HG02852 (cell line): ENCODE results near the gene ANKRD12.

Experiments
- ATAC-seq: cut with Tn5 transposase; IDR thresholded peaks from one replicate; pipeline ENCODE4 v1.9.1; 2021; ENCODE audit warnings: mild to moderate bottlenecking, moderate library complexity; ENCODE audit not compliant: unreplicated experiment

The ANKRD12 gene

DNA sequence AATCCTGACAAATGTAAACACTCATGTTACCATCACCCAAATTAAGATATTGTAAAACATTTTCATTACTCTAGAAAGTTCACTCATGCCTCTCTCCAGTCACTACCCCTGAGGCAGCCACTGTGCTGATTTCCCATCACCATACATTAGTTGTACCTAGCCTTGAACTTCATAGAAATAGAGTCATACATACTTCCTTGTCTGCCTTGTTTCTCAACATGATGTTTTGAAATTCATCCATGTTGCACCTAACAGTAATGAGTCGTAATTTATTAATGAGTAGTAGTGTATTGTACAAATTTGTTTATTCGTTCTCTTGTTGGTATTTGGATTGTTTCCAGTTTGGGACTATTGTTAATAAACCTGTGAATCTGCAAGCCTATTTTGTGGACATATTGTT is 149.0 kb downstream of the ANKRD12 start:
- no peak for ATAC-seq

- no peak for ATAC-seq
Observed at GRCh38 chr18:9287036-9287435, 150.5 kb downstream of the ANKRD12 start.

DNA sequence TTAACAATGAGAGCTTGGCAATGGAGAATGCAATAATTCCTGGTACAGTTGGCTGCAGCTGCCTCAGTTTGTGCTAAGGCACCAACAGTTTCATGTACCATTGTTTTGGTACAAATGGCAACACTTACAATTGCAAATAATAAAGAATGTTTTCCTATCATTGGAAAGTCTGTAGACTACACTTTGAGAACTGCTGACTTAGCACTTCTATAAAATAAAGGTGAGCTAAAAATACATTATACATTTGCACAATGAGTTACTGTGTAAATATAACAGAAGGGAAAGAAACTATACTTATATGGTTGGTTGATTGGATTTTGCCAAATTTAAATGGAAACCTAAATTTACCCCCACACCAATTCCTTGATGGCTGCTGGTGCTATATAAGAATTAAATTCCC is 153.1 kb downstream of the ANKRD12 start:
- no peak for ATAC-seq

GRCh38 chr18:9290156-9290555 is 153.6 kb downstream of the ANKRD12 start:
- ATAC-seq, result no peak

GRCh38 chr18:9292047-9292446 is 155.5 kb downstream of the ANKRD12 start:
- no peak for ATAC-seq

DNA sequence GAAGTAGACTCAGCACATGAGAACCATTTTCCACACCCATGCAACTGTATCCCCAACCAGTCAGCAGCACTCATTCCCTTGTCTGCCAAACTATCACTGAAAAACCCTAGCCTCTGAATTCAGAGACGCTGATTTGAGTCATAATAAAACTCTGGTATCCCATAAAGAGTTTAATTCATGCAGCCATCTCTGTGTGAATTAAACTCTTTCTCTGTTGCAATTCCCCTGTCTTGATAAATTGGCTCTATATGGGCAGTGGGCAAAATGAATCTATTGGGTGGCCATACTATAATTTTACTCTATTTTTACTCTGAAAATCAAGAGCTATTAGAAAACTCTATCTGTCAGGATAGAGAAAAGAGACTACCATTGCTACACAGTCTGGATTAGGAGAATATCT is 157.4 kb downstream of the ANKRD12 start:
- ATAC-seq, result no peak

DNA sequence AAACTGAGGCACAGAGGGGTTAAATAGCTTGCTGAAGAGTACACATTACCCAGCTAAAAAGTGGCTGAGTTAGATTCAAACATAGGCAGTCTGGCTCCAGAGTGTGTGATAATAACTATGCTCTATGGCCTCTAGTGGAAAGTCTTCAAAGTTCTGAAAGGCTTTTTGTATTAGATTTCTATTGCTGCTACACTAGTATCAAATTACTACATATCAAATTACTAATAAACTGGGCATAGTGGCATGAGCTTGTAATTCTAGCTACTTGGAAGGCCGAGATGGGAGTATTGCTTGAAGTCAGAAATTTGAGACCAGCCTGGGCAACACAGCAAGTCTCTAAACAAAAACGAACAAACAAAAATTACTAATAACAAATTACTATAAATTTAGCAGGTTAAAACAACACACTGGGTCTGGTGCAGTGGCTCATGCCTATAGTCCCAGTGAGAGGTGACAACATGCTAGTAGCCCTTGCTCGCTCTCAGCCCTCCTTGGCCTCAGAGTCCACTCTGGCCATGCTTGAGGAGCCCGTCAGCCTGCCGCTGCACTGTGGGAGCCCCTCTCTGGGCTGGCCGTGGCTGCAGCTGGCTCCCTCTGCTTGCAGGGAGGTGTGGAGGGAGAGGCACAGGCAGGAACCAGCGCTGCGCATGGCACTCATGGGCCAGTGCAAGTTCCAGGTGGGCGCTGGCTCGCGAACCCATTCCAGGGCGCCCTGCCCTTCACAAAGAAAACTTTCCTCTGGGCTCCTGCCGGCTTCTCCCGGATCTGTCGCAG is 159.8 kb downstream of the ANKRD12 start:
- ATAC-seq, result no peak

DNA sequence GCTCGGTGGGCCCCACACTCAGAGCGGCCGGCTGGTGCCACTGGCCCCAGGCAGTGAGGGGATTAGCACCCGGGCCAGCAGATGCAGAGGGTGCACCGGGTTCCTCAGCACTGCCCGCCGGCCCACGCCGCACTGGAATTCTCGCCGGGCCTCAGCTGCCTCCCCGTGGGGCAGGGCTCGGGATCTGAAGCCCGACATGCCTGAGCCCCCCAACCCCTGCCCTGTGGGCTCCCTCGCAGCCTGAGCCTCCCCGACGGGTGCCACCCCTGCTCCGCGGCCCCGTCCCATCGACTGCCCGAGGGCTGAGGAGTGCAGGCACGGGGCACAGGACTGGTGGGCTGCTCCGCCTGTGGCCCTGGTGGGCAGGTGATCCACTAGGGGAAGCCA is 160.4 kb downstream of the ANKRD12 start:
- ATAC-seq, result no peak

GRCh38 chr18:9304388-9305070 is 167.9 kb downstream of the ANKRD12 start:
- no peak for ATAC-seq

- no peak for ATAC-seq
Observed at GRCh38 chr18:9319333-9319732, 182.8 kb downstream of the ANKRD12 start.

- no peak for ATAC-seq
Observed at GRCh38 chr18:9321017-9321452, 184.5 kb downstream of the ANKRD12 start.

DNA sequence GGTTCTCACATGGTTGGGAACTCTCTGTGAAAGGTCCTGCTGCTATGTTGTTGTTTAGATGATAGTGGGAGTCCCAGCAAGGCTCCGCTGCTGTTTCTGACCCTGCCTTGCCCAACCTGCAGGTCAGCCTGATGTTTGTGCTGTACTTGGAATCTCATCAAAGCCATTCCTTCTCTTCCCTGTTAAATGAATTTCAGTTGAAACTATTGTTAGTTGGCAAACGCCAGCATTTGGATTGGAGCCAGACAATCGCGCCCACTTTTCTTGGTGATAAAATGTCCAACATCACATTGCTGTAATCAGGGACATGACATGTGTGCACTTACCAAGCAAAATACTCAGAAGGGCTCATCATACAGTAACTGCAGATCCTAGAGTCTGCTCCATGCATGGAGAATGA is 185.2 kb downstream of the ANKRD12 start:
- no peak for ATAC-seq

DNA sequence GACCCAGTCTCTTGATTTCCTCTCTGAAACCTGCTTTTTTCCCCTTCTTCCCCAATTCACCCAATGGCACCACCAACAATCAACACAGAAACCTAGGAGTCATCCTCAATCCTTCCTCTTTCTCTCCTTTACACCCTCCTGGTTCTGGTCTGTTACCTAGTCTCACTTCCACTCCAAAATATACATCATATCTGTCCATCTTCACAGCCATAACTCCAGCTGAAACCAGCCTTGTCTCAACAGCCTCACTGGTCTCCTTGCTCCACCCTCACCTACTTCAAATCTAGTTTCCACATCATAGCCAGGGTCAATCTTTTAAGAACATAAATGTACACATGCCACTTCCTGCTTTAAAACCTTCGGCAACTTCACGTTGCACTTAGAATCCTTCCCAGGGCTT is 186.2 kb downstream of the ANKRD12 start:
- no peak for ATAC-seq

- ATAC-seq, result no peak
Observed at GRCh38 chr18:9323750-9324445, 187.3 kb downstream of the ANKRD12 start.

DNA sequence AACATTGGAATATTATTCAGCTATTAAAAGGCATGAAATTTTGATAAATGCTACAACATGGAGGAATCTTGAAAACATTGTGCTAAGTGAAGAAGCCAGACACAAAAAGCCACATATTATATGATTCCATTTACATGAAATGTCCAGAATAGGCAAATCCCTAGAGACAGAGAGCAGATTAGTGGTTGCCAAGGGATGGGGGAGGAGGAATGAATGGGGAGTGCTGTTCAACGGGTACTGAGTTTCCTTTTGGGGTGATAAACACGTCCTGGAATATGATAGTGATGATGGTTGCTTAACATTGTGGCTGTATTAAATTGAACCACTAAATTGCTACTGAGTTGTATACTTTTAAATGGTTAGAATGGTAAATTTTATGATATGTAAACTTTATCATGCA is 189.1 kb downstream of the ANKRD12 start:
- ATAC-seq, result no peak

DNA sequence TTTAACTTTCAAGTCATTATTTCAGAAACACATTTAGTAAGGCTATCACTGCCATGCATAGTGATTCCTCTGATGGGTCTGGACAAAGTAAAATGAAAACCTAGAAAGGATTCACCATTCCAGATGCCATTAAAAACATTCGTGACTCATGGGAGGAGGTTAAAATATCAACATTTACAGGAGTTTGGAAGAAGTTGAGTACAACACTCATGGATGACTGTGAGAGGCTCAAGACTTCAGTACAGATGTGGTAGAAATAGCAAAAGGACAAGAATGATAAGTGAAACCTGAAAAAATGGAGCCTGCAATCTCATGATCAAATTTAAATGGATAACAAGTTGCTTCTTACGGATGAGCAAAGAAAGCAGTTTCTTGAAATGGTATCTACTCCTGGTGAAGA is 192.2 kb downstream of the ANKRD12 start:
- ATAC-seq, result no peak

GRCh38 chr18:9329471-9329870 is 192.9 kb downstream of the ANKRD12 start:
- no peak for ATAC-seq

DNA sequence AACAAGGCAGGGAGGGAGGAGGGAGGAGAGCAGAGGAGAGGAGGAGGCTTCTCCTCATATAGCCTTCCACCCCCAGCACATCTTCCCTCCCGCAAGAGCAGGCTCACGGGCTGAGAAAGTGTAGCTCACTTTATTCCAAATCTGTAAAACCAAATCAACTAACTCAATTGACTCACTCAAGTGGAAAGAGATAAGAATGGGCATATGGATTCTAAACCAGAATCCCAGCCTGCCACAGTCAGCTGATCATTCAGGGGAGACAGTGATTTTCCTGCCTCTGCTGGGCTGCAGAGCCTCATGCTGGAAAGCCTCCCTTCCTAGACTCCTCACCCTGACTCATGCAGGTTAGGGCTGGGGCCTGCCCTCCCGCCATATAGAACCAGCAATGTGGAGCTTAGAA is 193.8 kb downstream of the ANKRD12 start:
- no peak for ATAC-seq

DNA sequence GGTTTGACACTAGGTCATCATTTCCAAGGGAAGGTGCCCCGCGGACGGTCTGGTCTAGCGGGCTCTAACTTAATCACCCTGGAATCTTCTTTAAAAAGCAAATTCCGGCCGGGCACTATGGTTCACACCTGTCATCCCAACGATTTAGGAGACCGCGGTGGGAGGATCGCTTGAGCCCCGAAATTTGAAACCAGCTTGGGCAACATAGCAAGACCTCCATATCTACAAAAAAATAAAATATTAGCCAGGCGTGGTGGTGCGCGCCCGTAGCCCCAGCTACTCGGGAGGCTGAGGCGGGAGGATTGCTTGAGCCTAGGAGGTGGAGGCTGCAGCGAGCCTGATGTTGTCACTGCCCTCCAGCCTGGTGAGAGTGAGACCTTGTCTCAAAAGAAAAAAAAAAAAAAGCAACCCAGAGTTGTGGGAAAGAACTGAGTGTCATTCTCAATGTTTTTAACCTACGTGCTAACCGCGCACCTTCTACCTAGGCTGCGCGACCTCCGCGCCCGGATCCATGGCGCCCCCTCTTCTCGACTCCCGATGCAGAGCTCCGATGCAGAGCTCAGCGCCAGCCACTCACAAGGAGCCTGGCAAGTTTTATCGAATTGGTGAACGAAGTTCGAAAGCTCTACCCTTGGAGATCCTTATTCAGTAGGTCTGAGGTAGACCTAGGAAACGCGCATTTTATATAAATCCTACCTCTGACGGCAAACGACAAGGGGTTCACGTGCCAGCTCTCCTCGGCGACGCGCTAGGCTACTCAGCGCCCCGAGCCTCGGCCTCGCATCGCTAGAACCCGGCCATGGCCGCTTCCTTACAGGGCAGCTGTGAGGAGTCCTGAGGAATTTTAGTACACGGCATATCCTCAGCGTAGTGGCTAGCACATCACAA is 197.1 kb downstream of the ANKRD12 start:
- peak; percentile 35 for ATAC-seq

DNA sequence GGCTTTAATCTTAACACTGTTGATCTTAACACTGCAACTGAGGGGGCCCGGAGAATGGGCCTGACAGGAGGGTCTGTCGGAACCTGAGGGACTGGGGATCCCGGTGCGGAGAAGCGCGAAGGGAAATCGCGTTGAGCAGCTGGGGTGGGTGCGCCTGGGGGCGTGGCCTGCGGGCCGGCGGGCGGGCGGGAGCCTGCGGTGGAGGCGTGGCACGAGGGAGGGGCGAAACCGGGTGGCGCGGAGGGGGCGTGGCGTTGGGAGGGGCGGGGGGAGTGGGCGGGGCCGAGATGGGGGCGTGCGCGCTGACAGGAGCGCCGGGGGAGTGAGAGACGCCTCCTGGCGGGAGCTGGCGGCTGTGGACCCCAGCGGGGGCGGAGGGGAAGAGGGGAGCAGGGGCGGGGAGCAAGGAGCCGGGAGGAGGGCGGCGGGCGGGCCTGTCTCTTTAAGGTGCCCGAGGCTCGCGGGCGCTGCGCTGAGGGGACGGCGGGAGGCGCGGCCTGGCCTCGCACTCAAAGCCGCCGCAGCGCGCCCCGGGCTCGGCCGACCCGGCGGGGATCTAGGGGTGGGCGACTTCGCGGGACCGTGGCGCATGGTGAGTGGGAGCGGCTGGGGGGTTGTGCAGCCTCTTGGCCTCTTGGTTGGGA is 197.9 kb downstream of the ANKRD12 start, which contains the start of gene TWSG1:
TWSG1 (plus strand) TSS at position 445 of the 644 bp plus-strand sequence. CDS start 2,457 bp downstream, outside the sequence.
- peak; percentile 81 for ATAC-seq
